ENCODE measurements around the gene ACHE. TPM values are rescaled to one million over a fixed set of nuclear protein-coding genes. Genes with fewer than 3 reads are reported as not detected.

Gene ACHE
- total RNA-seq, 1 experiment from 2014 or later: 0.40 TPM

DNA sequence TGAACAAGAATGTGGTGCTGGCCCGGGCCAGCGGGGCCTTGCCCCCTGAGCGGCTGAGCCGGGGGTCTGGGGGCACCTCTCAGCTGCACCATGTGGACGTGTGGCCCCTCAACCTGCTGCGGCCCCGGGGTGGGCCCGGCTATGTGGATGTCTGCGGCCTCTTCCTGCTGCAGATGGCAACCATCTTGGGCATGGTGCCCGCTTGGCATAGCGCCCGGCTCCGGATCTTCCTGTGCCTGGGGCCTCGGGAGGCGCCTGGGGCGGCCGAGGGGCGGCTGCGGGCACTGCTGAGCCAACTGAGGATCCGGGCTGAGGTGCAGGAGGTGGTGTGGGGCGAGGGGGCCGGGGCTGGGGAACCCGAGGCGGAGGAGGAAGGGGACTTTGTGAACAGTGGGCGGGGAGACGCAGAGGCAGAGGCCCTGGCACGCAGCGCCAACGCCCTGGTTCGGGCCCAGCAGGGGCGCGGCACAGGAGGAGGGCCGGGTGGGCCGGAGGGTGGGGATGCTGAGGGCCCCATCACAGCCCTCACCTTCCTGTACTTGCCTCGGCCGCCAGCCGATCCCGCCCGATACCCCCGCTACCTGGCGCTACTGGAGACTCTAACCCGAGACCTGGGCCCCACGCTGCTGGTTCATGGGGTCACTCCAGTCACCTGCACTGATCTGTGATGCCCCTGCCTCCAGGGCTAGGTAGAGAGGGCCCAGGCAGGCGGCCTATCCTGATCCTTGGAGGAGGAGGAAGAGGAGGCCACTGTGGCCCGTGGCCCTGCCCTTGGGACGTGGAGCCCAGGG lies 29.6 kb downstream of the ACHE start:
- no peaks in the 10 kb centered on the region for H3K9me2 ChIP-seq (replicated peaks; ENCODE audit: low read length)
- CTCF ChIA-PET: interaction anchor here (0.5 to 0.6 kb wide), 3 partner anchors 161 to 403 kb away, joined by 3 to 8 read pairs (median 3); no protein-coding TSS in a partner anchor

DNA sequence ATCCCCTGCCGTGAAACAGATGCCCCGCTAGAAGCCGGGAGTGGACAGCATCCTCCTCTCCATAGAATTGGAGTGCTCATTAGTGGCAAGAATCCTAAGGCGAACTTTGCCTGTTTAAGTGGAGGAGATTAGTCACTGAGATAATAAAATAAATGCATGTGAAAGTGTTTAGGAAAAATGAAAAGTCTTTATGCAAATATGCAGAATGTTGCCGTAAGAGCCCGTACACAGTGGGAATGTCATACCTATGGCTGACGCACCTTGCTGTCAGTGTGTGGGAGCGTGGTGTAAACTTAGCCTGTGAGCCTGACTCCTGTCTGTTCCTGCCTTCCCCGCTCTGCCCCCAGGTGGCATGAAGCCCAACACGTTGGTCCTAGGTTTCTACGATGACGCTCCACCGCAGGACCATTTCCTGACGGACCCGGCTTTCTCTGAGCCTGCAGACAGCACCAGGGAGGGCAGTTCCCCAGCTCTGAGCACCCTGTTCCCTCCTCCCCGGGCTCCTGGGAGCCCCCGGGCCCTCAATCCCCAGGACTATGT lies 30.2 kb downstream of the ACHE start:
- TF ChIP-seq, protein P1, sequence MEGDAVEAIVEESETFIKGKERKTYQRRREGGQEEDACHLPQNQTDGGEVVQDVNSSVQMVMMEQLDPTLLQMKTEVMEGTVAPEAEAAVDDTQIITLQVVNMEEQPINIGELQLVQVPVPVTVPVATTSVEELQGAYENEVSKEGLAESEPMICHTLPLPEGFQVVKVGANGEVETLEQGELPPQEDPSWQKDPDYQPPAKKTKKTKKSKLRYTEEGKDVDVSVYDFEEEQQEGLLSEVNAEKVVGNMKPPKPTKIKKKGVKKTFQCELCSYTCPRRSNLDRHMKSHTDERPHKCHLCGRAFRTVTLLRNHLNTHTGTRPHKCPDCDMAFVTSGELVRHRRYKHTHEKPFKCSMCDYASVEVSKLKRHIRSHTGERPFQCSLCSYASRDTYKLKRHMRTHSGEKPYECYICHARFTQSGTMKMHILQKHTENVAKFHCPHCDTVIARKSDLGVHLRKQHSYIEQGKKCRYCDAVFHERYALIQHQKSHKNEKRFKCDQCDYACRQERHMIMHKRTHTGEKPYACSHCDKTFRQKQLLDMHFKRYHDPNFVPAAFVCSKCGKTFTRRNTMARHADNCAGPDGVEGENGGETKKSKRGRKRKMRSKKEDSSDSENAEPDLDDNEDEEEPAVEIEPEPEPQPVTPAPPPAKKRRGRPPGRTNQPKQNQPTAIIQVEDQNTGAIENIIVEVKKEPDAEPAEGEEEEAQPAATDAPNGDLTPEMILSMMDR (conservative IDR thresholded peaks at IDR 0.05; ENCODE audit: low read depth, low read length): peak; percentile 40; the same call in 1 of the 2 replicates
- no peak for TF ChIP-seq EZH2phosphoT487 (IDR thresholded peaks at IDR 0.05; ENCODE audit: borderline replicate concordance, low read length)
- H4K20me1 ChIP-seq (ENCODE audit: low read length): no peaks in the 10 kb centered on the region
- POLR2A ChIA-PET (ENCODE audit: unreplicated experiment): no interaction called here
- peak overlapping the region; percentile 55 for H3K4me3 ChIP-seq (ENCODE audit: low read length)
- peak overlapping the region; percentile 97 for H3K9ac ChIP-seq (ENCODE audit: low read length)
- DNase-seq (peak; percentile 95), ATAC-seq (peak; percentile 81)
- H2AFZ ChIP-seq (ENCODE audit: low read length): peak overlapping the region; percentile 51; the same call in 1 of the 2 replicates
- peak overlapping the region; percentile 100 for H3K27ac ChIP-seq (ENCODE audit: low read length)
- H3K4me2 ChIP-seq (ENCODE audit: low read length): peak overlapping the region; percentile 82
- CTCF ChIA-PET: interaction anchor here (0.5 to 0.6 kb wide), 3 partner anchors 160 to 402 kb away, joined by 3 to 8 read pairs (median 3); no protein-coding TSS in a partner anchor
- H3K36me3 ChIP-seq (ENCODE audit: low read depth, low read length): peaks cover 11% of the 10 kb centered on the region
- no peaks in the 10 kb centered on the region for H3K27me3 ChIP-seq (ENCODE audit: low read length)
- H3K79me2 ChIP-seq (ENCODE audit: low read length): peaks cover 5% of the 10 kb centered on the region
- H3F3A ChIP-seq (ENCODE audit: low read length, unreplicated experiment): no peaks in the 10 kb centered on the region
- BruUV-seq (replicated peaks): no TSS peak
- intact Hi-C loops (cut with micrococcal nuclease): loop anchor here (1.0 to 5.0 kb wide), 2 partner anchors 12 to 63 kb away; no protein-coding TSS in a partner anchor
- H3K9me2 ChIP-seq (replicated peaks; ENCODE audit: low read length): no peaks in the 10 kb centered on the region
- no peaks in the 10 kb centered on the region for H3K9me3 ChIP-seq (ENCODE audit: low read length)
- peaks cover 34% of the 10 kb centered on the region for H3K4me1 ChIP-seq (ENCODE audit: insufficient read depth, low read length)

More for the DNA sequence above, 29.6 kb downstream of the ACHE start:
- Histone ChIP-seq H2AFZ (ENCODE audit: low read length) (peak overlapping the region; percentile 51; the same call in 1 of the 2 replicates), H3K9ac (ENCODE audit: low read length) (peak overlapping the region; percentile 97), H3K36me3 (ENCODE audit: low read depth, low read length) (peaks cover 4% of the 10 kb centered on the region; the same call in 1 of the 2 replicates), H3F3A (ENCODE audit: low read length, unreplicated experiment) (no peaks in the 10 kb centered on the region), H3K4me1 (ENCODE audit: insufficient read depth, low read length) (peaks cover 34% of the 10 kb centered on the region), H3K27me3 (ENCODE audit: low read length) (no peaks in the 10 kb centered on the region), H3K9me3 (ENCODE audit: low read length) (no peaks in the 10 kb centered on the region), H3K4me3 (ENCODE audit: low read length) (peak overlapping the region; percentile 55), H3K79me2 (ENCODE audit: low read length) (peaks cover 5% of the 10 kb centered on the region), H4K20me1 (ENCODE audit: low read length) (no peaks in the 10 kb centered on the region), H3K27ac (ENCODE audit: low read length) (peak overlapping the region; percentile 100), H3K4me2 (ENCODE audit: low read length) (peak overlapping the region; percentile 82)
- intact Hi-C loops (cut with micrococcal nuclease): loop anchor here (1.0 to 5.0 kb wide), 2 partner anchors 13 to 64 kb away; no protein-coding TSS in a partner anchor
- DNase-seq (peak; percentile 87), ATAC-seq (peak; percentile 64)
- POLR2A ChIA-PET (ENCODE audit: unreplicated experiment): no interaction called here
- BruUV-seq (replicated peaks): TSS peak; percentile 72
- TF ChIP-seq EZH2 (IDR thresholded peaks at IDR 0.05; ENCODE audit: low read length, unreplicated experiment): no peak
- TF ChIP-seq EZH2phosphoT487 (IDR thresholded peaks at IDR 0.05; ENCODE audit: borderline replicate concordance, low read length): no peak
- TF ChIP-seq, protein P1 (conservative IDR thresholded peaks at IDR 0.05; ENCODE audit: low read depth, low read length): no peak
